ENCODE results near the gene ADGRA3. TPM values are rescaled to one million over a fixed set of nuclear protein-coding genes. Genes with fewer than 3 reads are reported as not detected.

ADGRA3 gene
- total RNA-seq, 1 experiment from 2014 or later: 40.5 TPM

DNA sequence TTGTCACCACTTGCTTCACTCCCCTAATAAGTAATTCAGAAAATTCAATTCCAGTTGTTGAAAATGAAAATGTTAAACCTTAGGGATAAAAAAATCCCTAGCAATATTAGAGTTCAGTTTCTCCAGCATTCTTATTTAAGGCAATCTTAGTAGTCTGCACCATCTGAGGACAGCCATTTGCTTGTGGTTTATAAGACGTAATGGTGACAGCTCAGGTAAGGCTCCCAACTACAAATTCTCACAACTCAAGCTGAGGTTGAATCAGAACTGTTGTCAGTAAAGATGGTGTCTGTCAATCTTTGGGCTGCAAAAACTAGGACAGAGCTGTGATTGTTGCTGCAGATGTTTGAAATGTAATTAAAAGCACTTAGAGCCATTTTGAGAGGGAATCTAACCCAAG lies 16.3 kb upstream of the ADGRA3 start:
- no peak for ATAC-seq
- Mint-ChIP-seq H3K4me3 (no peak overlapping the region), H3K27me3 (ENCODE audit: low read depth) (no peaks in the 10 kb centered on the region; the same call in 1 of the 2 replicates), H3K36me3 (peaks cover 35% of the 10 kb centered on the region), H3K27ac (no peak overlapping the region), H3K4me1 (no peaks in the 10 kb centered on the region), H3K9me3 (peaks cover 43% of the 10 kb centered on the region)
- TF ChIP-seq TEAD1 (CRISPR knock-in tag; IDR thresholded peaks at IDR 0.05): no peak
- no peak for TF ChIP-seq GABPB1 (CRISPR knock-in tag; IDR thresholded peaks at IDR 0.05)
- TF ChIP-seq NR3C1 (CRISPR knock-in tag; conservative IDR thresholded peaks at IDR 0.05; ENCODE audit: low read depth): no peak
- TF ChIP-seq, protein P1, sequence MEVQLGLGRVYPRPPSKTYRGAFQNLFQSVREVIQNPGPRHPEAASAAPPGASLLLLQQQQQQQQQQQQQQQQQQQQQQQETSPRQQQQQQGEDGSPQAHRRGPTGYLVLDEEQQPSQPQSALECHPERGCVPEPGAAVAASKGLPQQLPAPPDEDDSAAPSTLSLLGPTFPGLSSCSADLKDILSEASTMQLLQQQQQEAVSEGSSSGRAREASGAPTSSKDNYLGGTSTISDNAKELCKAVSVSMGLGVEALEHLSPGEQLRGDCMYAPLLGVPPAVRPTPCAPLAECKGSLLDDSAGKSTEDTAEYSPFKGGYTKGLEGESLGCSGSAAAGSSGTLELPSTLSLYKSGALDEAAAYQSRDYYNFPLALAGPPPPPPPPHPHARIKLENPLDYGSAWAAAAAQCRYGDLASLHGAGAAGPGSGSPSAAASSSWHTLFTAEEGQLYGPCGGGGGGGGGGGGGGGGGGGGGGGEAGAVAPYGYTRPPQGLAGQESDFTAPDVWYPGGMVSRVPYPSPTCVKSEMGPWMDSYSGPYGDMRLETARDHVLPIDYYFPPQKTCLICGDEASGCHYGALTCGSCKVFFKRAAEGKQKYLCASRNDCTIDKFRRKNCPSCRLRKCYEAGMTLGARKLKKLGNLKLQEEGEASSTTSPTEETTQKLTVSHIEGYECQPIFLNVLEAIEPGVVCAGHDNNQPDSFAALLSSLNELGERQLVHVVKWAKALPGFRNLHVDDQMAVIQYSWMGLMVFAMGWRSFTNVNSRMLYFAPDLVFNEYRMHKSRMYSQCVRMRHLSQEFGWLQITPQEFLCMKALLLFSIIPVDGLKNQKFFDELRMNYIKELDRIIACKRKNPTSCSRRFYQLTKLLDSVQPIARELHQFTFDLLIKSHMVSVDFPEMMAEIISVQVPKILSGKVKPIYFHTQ (CRISPR knock-in tag; IDR thresholded peaks at IDR 0.05): no peak
- TF ChIP-seq ZBTB21 (CRISPR knock-in tag; IDR thresholded peaks at IDR 0.05; ENCODE audit: borderline replicate concordance): no peak
- TF ChIP-seq TP53 (CRISPR knock-in tag; IDR thresholded peaks at IDR 0.05): no peak
- TF ChIP-seq, protein P2, sequence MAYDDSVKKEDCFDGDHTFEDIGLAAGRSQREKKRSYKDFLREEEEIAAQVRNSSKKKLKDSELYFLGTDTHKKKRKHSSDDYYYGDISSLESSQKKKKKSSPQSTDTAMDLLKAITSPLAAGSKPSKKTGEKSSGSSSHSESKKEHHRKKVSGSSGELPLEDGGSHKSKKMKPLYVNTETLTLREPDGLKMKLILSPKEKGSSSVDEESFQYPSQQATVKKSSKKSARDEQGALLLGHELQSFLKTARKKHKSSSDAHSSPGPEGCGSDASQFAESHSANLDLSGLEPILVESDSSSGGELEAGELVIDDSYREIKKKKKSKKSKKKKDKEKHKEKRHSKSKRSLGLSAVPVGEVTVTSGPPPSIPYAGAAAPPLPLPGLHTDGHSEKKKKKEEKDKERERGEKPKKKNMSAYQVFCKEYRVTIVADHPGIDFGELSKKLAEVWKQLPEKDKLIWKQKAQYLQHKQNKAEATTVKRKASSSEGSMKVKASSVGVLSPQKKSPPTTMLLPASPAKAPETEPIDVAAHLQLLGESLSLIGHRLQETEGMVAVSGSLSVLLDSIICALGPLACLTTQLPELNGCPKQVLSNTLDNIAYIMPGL (CRISPR knock-in tag; IDR thresholded peaks at IDR 0.05): no peak
- no peak for TF ChIP-seq EMX1 (CRISPR knock-in tag; IDR thresholded peaks at IDR 0.05)
- no peak for TF ChIP-seq RELA (CRISPR knock-in tag; IDR thresholded peaks at IDR 0.05; ENCODE audit: borderline replicate concordance)
- ChIA-PET POLR2A (no interaction called here), CTCF (no interaction called here)
- DNase-seq (ENCODE audit: low spot score): no peak

DNA sequence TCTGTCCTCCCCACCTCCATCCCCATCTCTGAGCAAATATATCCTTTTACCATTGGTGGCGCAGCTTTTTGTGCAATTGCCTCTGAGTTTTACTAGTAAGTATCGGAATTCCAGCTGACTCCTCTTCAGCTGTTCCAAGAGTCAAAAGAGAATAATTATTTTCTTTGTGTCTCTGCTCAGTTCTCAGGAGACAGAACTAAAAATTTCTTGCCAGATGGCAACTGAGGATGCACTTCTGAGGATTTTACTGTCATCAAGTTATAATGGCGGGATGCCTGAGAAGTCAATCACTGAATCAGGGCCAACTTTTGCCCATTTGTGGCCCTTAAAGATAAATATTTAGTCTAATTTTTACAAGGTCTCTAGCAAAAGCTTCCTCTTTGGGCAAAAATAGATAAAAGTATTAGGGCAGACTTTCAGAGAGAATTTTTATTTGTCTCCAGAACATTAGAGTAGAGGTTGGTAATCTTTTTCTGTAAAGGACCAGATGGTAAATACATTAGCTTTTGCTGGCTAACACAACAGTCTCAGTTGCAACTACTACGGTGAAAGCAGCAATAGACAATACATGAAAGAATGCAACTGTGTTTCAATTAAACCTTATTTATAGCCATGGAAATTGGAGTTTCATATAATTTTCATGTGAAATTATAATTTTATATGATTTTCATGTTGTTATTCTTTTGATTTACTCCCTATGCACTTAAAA lies 15.6 kb upstream of the ADGRA3 start:
- Mint-ChIP-seq H3K4me1 (no peaks in the 10 kb centered on the region), H3K9me3 (peaks cover 41% of the 10 kb centered on the region), H3K27ac (no peak overlapping the region), H3K27me3 (ENCODE audit: low read depth) (no peaks in the 10 kb centered on the region; the same call in 1 of the 2 replicates), H3K4me3 (no peak overlapping the region), H3K36me3 (peaks cover 35% of the 10 kb centered on the region)
- ChIA-PET CTCF (no interaction called here), POLR2A (no interaction called here)
- DNase-seq (ENCODE audit: low spot score) (no peak), ATAC-seq (no peak)
- no peak for TF ChIP-seq MYBL2 (CRISPR knock-in tag; IDR thresholded peaks at IDR 0.05)
- TF ChIP-seq IRF1 (CRISPR knock-in tag; IDR thresholded peaks at IDR 0.05): no peak
- no peak for TF ChIP-seq ATF6 (CRISPR knock-in tag; IDR thresholded peaks at IDR 0.05)
- TF ChIP-seq, protein P3, sequence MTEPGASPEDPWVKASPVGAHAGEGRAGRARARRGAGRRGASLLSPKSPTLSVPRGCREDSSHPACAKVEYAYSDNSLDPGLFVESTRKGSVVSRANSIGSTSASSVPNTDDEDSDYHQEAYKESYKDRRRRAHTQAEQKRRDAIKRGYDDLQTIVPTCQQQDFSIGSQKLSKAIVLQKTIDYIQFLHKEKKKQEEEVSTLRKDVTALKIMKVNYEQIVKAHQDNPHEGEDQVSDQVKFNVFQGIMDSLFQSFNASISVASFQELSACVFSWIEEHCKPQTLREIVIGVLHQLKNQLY (CRISPR knock-in tag; IDR thresholded peaks at IDR 0.05): no peak
- no peak for TF ChIP-seq ZNF512 (CRISPR knock-in tag; IDR thresholded peaks at IDR 0.05; ENCODE audit: borderline replicate concordance)
- TF ChIP-seq GABPB1 (CRISPR knock-in tag; IDR thresholded peaks at IDR 0.05): no peak
- no peak for TF ChIP-seq OVOL2 (CRISPR knock-in tag; IDR thresholded peaks at IDR 0.05; ENCODE audit: borderline replicate concordance)
- TF ChIP-seq NFE2L1 (CRISPR knock-in tag; IDR thresholded peaks at IDR 0.05): no peak
- TF ChIP-seq, protein P4, sequence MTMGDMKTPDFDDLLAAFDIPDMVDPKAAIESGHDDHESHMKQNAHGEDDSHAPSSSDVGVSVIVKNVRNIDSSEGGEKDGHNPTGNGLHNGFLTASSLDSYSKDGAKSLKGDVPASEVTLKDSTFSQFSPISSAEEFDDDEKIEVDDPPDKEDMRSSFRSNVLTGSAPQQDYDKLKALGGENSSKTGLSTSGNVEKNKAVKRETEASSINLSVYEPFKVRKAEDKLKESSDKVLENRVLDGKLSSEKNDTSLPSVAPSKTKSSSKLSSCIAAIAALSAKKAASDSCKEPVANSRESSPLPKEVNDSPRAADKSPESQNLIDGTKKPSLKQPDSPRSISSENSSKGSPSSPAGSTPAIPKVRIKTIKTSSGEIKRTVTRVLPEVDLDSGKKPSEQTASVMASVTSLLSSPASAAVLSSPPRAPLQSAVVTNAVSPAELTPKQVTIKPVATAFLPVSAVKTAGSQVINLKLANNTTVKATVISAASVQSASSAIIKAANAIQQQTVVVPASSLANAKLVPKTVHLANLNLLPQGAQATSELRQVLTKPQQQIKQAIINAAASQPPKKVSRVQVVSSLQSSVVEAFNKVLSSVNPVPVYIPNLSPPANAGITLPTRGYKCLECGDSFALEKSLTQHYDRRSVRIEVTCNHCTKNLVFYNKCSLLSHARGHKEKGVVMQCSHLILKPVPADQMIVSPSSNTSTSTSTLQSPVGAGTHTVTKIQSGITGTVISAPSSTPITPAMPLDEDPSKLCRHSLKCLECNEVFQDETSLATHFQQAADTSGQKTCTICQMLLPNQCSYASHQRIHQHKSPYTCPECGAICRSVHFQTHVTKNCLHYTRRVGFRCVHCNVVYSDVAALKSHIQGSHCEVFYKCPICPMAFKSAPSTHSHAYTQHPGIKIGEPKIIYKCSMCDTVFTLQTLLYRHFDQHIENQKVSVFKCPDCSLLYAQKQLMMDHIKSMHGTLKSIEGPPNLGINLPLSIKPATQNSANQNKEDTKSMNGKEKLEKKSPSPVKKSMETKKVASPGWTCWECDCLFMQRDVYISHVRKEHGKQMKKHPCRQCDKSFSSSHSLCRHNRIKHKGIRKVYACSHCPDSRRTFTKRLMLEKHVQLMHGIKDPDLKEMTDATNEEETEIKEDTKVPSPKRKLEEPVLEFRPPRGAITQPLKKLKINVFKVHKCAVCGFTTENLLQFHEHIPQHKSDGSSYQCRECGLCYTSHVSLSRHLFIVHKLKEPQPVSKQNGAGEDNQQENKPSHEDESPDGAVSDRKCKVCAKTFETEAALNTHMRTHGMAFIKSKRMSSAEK (CRISPR knock-in tag; IDR thresholded peaks at IDR 0.05; ENCODE audit: borderline replicate concordance): no peak
- TF ChIP-seq ZBTB21 (CRISPR knock-in tag; IDR thresholded peaks at IDR 0.05; ENCODE audit: borderline replicate concordance): no peak
